GM19099 (cell line): ENCODE data around the gene ATG2B.

ENCODE experiments used
- POLR2A ChIP-seq: IDR thresholded peaks from 3 replicates; pipeline ENCODE4 v1.6.1; 2011; ENCODE audit warnings: low read depth; ENCODE audit not compliant: insufficient read length; ENCODE audit errors: extremely low read depth

Gene ATG2B

GRCh38 chr14:96260341-96260821, 102.8 kb downstream of the ATG2B start:
- no peak for TF ChIP-seq POLR2A

GRCh38 chr14:96257900-96258299, 105.2 kb downstream of the ATG2B start:
- TF ChIP-seq POLR2A: no peak

GRCh38 chr14:96257056-96257455, 106.1 kb downstream of the ATG2B start:
- TF ChIP-seq POLR2A: no peak

- TF ChIP-seq POLR2A: no peak
Observed at GRCh38 chr14:96256407-96256806, 106.7 kb downstream of the ATG2B start.

GRCh38 chr14:96255501-96256366, 107.4 kb downstream of the ATG2B start, which contains the start of gene BDKRB1:
TSS of gene BDKRB1 (plus strand) at chr14:96256210. CDS start at chr14:96263683, 7,473 bp downstream.
- no peak for TF ChIP-seq POLR2A

- no peak for TF ChIP-seq POLR2A
Observed at GRCh38 chr14:96254687-96255086, 108.5 kb downstream of the ATG2B start.

GRCh38 chr14:96252999-96253539, 110.1 kb downstream of the ATG2B start:
- TF ChIP-seq POLR2A: no peak

GRCh38 chr14:96252323-96252998, 110.7 kb downstream of the ATG2B start:
- no peak for TF ChIP-seq POLR2A

GRCh38 chr14:96251656-96252155, 111.4 kb downstream of the ATG2B start:
- no peak for TF ChIP-seq POLR2A

- no peak for TF ChIP-seq POLR2A
Observed at GRCh38 chr14:96250485-96250884, 112.7 kb downstream of the ATG2B start.

GRCh38 chr14:96249029-96249428, 114.1 kb downstream of the ATG2B start:
- TF ChIP-seq POLR2A: no peak

- TF ChIP-seq POLR2A: no peak
Observed at GRCh38 chr14:96247031-96247430, 116.1 kb downstream of the ATG2B start.

- no peak for TF ChIP-seq POLR2A
Observed at GRCh38 chr14:96246539-96246847, 116.6 kb downstream of the ATG2B start.

GRCh38 chr14:96245710-96246538, 117.2 kb downstream of the ATG2B start:
- no peak for TF ChIP-seq POLR2A

GRCh38 chr14:96243785-96244184, 119.4 kb downstream of the ATG2B start:
- no peak for TF ChIP-seq POLR2A

GRCh38 chr14:96242126-96242525, 121.0 kb downstream of the ATG2B start:
- no peak for TF ChIP-seq POLR2A

GRCh38 chr14:96240641-96241040, 122.5 kb downstream of the ATG2B start:
- no peak for TF ChIP-seq POLR2A
